GM06990 (cell line): Measurements from ENCODE around the gene SLC7A9.

Experiments used
- DNase-seq: peaks from one replicate; pipeline ENCODE4 v3.0.0-alpha.2; 2011; ENCODE audit not compliant: insufficient read length; ENCODE audit errors: extremely low read depth
- H3K27me3 ChIP-seq: replicated peaks from 2 replicates; pipeline ENCODE4 v1.6.0; 2011; ENCODE audit warnings: low read length; ENCODE audit not compliant: control insufficient read depth, insufficient read depth
- H3K36me3 ChIP-seq: 2 replicates; pipeline ENCODE4 v1.5.1; 2011; ENCODE audit warnings: low read length; ENCODE audit not compliant: control insufficient read depth, insufficient read depth
- H3K4me3 ChIP-seq: replicated peaks from 2 replicates; pipeline ENCODE4 v1.5.1; 2011; ENCODE audit warnings: low read depth, mild to moderate bottlenecking, control low read depth, low read length
- TF ChIP-seq, protein P1 (sequence below): IDR thresholded peaks from 2 replicates; pipeline ENCODE4 v1.5.1; 2011; ENCODE audit warnings: low read length, control low read depth, mild to moderate bottlenecking, inconsistent platforms; ENCODE audit not compliant: insufficient read depth, poor library complexity, severe bottlenecking

The SLC7A9 gene

DNA sequence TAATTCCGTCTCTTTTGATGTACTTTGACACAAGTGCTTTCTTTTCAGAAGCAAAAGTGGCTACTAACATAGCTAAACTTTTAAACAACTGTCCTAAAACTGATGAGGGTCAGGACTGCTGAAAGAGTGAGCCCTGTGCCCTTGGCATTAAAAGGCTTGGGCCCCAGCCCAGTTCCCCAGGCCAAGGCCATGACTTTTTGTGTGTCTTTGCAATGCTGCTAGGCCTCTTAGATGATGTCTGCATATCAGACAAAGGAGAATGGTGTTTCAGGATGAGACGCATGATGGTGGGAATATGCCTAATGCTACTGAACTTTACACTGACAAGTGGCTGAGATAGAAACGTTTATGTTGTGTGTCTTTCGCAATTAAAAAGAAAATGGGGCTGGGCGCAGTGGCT lies 38.0 kb downstream of the SLC7A9 start:
- TF ChIP-seq, protein P1, sequence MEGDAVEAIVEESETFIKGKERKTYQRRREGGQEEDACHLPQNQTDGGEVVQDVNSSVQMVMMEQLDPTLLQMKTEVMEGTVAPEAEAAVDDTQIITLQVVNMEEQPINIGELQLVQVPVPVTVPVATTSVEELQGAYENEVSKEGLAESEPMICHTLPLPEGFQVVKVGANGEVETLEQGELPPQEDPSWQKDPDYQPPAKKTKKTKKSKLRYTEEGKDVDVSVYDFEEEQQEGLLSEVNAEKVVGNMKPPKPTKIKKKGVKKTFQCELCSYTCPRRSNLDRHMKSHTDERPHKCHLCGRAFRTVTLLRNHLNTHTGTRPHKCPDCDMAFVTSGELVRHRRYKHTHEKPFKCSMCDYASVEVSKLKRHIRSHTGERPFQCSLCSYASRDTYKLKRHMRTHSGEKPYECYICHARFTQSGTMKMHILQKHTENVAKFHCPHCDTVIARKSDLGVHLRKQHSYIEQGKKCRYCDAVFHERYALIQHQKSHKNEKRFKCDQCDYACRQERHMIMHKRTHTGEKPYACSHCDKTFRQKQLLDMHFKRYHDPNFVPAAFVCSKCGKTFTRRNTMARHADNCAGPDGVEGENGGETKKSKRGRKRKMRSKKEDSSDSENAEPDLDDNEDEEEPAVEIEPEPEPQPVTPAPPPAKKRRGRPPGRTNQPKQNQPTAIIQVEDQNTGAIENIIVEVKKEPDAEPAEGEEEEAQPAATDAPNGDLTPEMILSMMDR, result no peak
- Histone ChIP-seq H3K27me3 (no peaks in the 10 kb centered on the region), H3K36me3 (no peaks in the 10 kb centered on the region), H3K4me3 (no peak overlapping the region)
- no peak for DNase-seq

DNA sequence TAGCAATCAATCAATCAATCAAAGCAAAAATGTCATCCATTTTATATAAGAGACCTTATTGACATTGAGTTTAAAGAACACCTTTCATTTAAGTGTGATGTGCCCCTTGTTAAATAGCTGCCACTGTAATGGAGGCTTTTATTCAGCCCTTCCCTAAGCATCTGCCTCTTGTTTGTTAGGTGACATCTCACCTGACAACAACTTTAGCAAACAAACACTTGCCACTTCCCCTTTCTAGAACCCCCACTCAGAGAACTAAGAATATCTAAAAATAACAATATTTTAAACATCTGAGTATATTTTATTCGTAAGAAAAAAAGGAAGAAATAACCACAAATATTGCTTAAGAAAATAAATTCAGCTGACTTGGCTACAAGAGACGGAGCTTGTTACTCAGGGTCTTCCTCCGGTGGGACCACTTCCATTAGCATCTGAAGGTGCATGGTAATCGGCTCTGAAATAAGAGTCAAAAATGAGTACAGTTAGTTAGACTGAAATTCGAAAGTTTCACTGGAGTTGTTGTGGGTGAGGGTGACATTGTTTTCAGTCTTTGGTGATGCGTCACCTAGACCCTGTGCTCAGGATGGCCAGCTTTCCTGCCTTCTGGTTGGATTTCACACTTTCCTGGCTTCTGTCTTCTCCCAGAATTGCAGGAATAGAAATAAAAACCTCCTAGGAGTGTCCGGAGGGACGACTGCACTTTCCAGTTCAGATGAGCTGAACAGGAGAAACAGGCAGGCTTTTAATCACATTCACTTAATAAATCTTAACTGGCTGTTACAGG lies 39.1 kb downstream of the SLC7A9 start:
- Histone ChIP-seq H3K4me3 (no peak overlapping the region), H3K36me3 (no peaks in the 10 kb centered on the region), H3K27me3 (no peaks in the 10 kb centered on the region)
- TF ChIP-seq, protein P1, result no peak
- no peak for DNase-seq

DNA sequence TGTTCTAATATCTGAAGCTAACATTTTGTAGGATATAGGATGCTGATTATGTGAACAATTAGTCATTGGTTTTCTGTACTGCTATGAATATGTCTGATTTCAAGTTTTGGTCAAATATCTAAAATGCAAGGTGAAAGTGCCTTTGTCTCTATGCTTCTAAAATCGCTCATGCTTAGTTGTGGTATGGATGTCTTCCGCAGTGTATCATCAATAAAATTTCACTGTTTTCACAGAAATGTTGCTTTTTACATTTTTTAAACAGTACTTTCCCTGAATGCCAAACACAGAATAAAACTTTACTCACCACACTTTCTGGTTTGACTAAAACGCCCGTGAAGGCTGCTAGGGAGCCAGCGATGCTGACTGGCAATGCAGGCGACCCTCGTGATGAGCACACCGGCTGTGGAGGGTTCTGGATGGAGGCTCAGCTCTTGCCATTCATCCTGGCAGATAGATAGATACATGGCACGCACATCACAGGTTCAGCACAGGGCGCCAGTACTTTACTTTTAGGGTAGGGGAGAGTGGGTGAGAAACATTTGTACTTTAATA lies 40.1 kb downstream of the SLC7A9 start:
- no peaks in the 10 kb centered on the region for H3K27me3 ChIP-seq
- no peak for DNase-seq
- H3K4me3 ChIP-seq, result no peak overlapping the region
- no peaks in the 10 kb centered on the region for H3K36me3 ChIP-seq
- TF ChIP-seq, protein P1, result no peak

DNA sequence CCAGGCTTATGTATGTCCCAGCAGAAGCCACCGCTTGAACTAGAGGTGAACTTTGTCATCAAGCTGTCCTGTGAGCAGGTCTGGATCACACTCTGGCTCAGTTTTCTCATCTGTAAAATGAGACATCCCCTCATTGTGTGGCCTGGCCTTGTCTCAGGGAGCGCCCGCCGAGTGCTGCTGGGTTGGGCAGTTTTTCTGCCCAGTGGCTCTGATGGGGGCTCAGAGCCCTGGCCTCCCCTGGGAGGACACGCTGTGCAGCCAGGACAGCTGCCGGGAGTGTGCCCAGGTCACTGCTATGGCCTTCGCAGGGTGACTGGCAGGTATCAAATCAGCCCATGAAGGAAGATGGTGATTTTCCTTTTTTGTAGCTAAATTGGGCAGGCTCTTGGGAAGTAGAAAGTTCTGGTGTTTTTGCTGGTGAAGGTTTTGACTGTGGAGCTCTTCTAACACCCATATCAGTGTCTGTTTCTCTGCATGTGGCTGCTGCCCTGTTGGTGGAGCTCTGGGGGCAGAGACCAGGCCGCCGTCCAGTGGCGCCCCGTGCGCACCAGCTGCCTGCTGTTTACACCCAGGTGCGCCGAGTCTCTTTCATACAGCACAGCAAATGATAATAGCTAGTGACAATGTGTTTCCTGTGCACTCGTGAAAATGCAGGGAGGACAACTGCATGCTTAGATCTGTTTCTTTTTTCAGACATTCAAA lies 40.8 kb downstream of the SLC7A9 start:
- DNase-seq, result no peak
- Histone ChIP-seq H3K4me3 (no peak overlapping the region), H3K36me3 (no peaks in the 10 kb centered on the region), H3K27me3 (no peaks in the 10 kb centered on the region)
- TF ChIP-seq, protein P1, result no peak

DNA sequence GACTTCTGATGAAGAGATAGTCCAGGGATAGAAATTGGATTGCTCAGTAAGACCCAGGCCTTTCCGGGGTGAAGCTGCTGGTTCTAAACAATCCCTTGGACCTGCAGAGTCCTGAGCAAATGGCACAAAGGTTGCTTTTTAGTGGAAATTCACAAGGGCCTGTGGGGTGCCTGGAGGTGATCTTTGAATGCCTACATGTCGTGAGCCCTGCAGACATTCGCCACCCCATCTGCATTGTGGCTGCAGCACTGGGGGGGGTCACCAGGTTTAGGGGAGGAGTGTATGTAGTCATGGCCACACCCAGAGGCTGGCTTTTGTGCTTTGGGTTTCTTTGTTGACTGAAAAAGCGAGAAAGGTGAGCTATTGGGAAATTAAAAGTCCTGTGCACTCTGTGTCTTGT lies 41.4 kb downstream of the SLC7A9 start:
- TF ChIP-seq, protein P1, result no peak
- DNase-seq, result no peak
- no peak overlapping the region for H3K4me3 ChIP-seq
- H3K36me3 ChIP-seq, result no peaks in the 10 kb centered on the region
- H3K27me3 ChIP-seq, result no peaks in the 10 kb centered on the region
